ENCODE results near the gene LRRC25.

Gene LRRC25

DNA sequence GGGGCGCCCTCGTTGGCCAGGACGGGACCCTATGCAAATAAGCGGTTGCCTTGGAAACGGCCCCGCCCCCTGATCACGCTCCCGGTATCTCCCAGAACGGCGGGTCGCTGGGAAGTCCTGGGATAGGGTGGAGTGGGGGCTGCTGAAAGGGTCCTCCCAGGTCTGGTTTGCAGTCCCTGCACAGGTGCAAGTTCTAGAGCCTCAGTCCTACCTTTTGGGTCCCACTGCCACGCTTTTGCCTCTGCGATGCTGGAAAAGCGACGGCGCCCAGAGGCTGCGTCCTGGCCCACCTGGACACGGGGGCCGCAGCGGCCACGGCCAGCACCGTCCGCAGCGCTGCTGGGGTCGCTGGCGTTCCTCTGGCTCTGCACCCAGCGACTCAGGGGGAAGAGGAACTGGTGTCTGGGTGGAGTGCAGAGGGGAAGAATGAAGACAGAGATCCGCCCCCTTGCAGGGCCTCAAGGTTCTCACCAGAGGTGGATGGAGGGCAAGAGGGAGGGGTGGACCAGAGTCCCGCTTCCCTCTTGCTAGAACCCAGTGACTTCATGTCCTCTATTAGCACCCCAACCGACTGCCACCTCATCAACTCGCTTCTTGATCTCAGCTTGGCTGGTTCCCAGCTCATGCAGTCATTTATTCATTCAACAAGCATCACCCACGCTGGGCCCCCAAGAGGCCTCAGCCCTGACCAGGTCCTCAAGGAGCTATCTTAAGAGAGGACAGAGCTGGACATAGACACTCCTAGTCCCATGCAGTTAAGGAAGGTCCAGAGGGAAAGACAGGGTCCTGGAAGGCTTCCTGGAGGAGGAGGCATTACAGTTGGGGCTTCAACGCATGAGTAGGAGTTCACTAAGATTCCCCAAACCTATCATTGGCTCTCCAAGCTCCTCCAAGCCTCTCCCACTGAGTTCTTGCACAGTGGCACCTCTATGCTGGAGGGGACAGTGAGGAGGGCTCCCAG lies at the start of gene LRRC25:
Gene LRRC25, minus strand, starts transcription at position 381 of the 961 bp plus-strand sequence. CDS start 659 bp downstream, outside the sequence.
- TF ChIP-seq, protein P1, sequence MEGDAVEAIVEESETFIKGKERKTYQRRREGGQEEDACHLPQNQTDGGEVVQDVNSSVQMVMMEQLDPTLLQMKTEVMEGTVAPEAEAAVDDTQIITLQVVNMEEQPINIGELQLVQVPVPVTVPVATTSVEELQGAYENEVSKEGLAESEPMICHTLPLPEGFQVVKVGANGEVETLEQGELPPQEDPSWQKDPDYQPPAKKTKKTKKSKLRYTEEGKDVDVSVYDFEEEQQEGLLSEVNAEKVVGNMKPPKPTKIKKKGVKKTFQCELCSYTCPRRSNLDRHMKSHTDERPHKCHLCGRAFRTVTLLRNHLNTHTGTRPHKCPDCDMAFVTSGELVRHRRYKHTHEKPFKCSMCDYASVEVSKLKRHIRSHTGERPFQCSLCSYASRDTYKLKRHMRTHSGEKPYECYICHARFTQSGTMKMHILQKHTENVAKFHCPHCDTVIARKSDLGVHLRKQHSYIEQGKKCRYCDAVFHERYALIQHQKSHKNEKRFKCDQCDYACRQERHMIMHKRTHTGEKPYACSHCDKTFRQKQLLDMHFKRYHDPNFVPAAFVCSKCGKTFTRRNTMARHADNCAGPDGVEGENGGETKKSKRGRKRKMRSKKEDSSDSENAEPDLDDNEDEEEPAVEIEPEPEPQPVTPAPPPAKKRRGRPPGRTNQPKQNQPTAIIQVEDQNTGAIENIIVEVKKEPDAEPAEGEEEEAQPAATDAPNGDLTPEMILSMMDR (conservative IDR thresholded peaks at IDR 0.05; ENCODE audit: control insufficient read depth, insufficient read depth, low read depth, low read length): no peak
- no peak within 1 kb of the TSS for H3K4me3 ChIP-seq (ENCODE audit: control insufficient read depth, low read depth, low read length)
- DNase-seq (ENCODE audit: low read depth): no peak

DNA sequence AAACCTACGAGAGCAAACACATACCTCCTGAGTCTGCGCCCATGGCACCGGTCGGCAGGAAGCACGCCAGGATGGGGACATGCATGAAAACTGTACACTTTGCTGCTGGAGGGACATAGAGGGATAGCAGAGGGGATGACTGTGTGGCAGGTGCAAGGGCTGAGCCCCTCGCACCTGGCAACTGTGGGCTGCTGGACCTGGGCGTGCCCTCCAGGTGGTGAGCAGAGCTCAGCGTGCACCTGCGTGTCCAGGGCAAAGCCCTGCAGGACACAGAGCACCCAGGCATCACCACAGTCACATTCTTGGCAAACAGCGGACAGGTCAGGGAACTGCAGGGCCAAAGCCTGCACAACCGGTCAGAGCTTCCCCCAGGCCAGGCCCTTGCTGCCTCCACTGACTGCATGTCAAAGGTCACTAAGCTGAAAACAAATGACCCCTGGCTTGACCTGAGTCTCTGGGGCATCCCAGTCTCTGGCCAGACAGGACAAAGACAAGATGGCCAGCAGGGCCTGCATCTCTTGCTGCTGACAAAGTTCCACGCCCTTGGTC lies 49.5 kb upstream of the LRRC25 start:
- DNase-seq (ENCODE audit: low read depth): no peak
- TF ChIP-seq, protein P1 (conservative IDR thresholded peaks at IDR 0.05; ENCODE audit: control insufficient read depth, insufficient read depth, low read depth, low read length): no peak
- H3K4me3 ChIP-seq (ENCODE audit: control insufficient read depth, low read depth, low read length): no peak overlapping the region

DNA sequence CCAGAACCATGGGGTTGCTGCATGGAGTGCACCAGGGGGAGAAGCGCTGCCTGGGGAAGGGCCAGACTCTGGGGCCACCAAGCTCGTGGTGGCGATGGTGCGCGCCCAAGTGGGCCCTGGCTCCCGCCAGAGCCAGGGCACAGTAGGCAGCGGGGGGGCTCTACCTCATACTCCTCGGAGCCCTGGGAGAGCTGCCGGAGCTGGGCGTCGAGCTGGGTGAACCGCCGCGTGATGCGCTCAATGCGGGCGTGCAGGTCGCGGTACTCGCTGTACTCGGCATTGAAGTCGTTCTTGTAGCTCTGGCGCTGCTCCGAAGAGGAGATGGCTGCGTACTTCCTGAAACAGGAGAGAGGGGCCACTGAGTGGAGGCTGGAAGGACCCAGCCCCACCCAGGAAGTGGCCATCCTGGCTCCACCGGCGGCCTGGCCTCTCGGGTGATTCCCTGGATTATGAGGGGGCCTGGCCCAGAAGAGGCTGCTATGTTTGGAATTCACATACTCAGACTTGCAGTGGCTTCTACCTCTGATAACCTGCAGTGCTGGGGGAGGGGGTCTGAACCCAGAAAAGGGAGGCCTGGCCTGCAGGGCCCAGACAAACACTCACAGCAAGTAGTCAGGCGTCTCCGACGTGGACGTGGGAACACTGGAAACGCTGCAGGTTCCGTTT lies 48.9 kb upstream of the LRRC25 start:
- H3K4me3 ChIP-seq (ENCODE audit: control insufficient read depth, low read depth, low read length): no peak overlapping the region
- TF ChIP-seq, protein P1 (conservative IDR thresholded peaks at IDR 0.05; ENCODE audit: control insufficient read depth, insufficient read depth, low read depth, low read length): no peak
- DNase-seq (ENCODE audit: low read depth): no peak

DNA sequence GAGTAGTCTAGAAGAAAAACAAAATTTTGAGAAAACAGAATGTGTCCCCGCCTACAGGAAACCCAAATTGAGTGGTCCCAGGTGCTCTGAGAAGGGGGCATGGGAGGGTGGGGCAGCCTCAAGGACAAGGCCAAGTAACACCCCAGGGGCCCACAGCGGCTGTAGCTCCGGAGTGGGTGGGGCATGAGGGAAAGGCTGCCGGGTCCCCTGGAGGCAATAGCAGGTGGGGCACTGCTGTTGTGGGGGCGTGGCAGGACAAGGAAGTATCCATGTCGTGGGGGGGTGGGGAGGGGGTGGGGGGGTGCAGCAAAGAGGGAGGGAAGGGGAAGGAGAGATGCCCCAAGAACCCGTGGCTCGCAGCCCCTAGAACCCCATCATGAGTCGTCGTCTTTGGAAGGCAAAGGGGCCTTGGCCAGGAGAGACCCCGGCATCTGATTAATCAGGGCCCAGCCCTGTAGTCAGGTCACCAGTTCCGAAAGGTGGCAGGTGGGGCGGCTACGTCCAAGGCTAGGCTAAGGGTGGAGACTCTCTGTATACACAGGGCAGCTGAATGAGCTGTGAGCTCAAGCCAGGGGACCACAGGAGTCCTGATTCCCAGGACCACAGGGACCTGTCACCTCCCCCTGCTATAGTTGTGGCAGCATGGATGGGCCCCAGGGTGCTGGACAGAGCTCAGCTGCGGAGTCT lies 48.0 kb upstream of the LRRC25 start:
- no peak for DNase-seq (ENCODE audit: low read depth)
- TF ChIP-seq, protein P1 (conservative IDR thresholded peaks at IDR 0.05; ENCODE audit: control insufficient read depth, insufficient read depth, low read depth, low read length): no peak
- no peak overlapping the region for H3K4me3 ChIP-seq (ENCODE audit: control insufficient read depth, low read depth, low read length)

DNA sequence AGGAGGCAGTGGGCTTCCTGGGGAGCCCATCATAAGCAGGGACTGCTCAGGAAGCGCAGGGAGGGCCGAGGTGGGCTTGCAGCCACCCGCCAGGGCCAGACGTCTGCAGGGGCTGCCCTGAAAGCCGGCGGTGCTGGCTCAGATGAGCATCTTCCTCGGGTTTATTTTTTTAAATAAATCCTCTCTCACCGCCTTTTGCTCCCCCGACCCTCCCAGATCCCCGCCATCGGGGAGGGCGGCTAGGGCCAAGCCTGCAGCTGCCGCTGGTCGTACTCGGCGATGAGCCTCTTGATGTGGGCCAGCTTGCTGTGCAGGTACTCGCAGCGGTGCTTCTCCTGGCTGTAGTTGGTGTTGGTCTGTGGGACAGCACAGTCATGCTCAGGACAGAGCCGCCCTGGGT lies 47.1 kb upstream of the LRRC25 start:
- TF ChIP-seq, protein P1 (conservative IDR thresholded peaks at IDR 0.05; ENCODE audit: control insufficient read depth, insufficient read depth, low read depth, low read length): no peak
- H3K4me3 ChIP-seq (ENCODE audit: control insufficient read depth, low read depth, low read length): no peak overlapping the region
- DNase-seq (ENCODE audit: low read depth): no peak

DNA sequence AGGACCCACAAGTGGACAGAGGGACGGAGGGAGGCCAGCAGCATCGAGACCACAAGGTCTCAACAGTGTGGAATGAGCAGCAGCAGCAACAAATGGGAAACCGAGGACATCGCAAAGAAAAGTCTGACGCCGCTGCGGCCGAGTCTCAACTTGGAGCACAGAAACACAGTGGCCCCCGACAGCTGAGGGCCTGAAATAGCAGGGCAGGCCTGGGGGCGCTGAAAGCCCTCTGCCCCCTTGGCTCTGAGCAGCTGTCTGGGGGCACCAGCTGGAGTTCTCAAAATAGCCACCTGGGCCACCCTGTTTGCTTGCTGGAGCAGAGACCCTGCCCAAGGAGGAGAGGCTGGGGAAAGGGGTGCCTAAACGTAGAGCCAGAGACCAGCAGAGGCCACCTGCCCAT lies 46.4 kb upstream of the LRRC25 start:
- DNase-seq (ENCODE audit: low read depth): no peak
- TF ChIP-seq, protein P1 (conservative IDR thresholded peaks at IDR 0.05; ENCODE audit: control insufficient read depth, insufficient read depth, low read depth, low read length): no peak
- H3K4me3 ChIP-seq (ENCODE audit: control insufficient read depth, low read depth, low read length): no peak overlapping the region

Data from fibroblast of mammary gland (primary cell).